Stimulated activated memory B cell treated with anti-CD40 and anti-IgM and Interleukin-4, amounts not matched to agents 10 μg/mL and 1 μg/mL and 100 μg/mL, for 72 hours (primary cell): ENCODE measurements around the gene LRRK1.
A peak's percentile ranks its signal among the peaks of the same experiment; 100 is the strongest.

Source experiments
- ATAC-seq: fragments of 150-1000 bp; cut with Tn5 transposase; 2 replicates; pipeline ENCODE4 v1.10.0; 2021
- H3K27ac Mint-ChIP-seq: one replicate; pipeline ENCODE4 v1.8.0; 2022; ENCODE audit warnings: mild to moderate bottlenecking, mixed read lengths
- H3K27me3 Mint-ChIP-seq: one replicate; pipeline ENCODE4 v1.8.0; 2022; ENCODE audit warnings: mixed read lengths
- H3K36me3 Mint-ChIP-seq: one replicate; pipeline ENCODE4 v1.8.0; 2022; ENCODE audit warnings: mixed read lengths
- H3K4me1 Mint-ChIP-seq: one replicate; pipeline ENCODE4 v1.8.0; 2022; ENCODE audit warnings: mixed read lengths
- H3K4me3 Mint-ChIP-seq: one replicate; pipeline ENCODE4 v1.8.0; 2022; ENCODE audit warnings: mild to moderate bottlenecking, moderate library complexity, mixed read lengths
- H3K9me3 Mint-ChIP-seq: one replicate; pipeline ENCODE4 v1.8.0; 2022; ENCODE audit warnings: mixed read lengths

The LRRK1 gene

GRCh38 chr15:100918034-100918689 is 995 bp upstream of the LRRK1 start:
- H3K4me1 Mint-ChIP-seq = peaks cover 40% of the 10 kb centered on the region
- H3K4me3 Mint-ChIP-seq = peak overlapping the region; percentile 95
- peak; percentile 87 for ATAC-seq
- peaks cover 3% of the 10 kb centered on the region for H3K9me3 Mint-ChIP-seq
- H3K27ac Mint-ChIP-seq = peak overlapping the region; percentile 86
- H3K36me3 Mint-ChIP-seq = peaks cover 12% of the 10 kb centered on the region
- H3K27me3 Mint-ChIP-seq = no peaks in the 10 kb centered on the region

- Mint-ChIP-seq H3K9me3 (no peaks in the 10 kb centered on the region), H3K4me3 (peak overlapping the region; percentile 85), H3K36me3 (peaks cover 9% of the 10 kb centered on the region), H3K27ac (peak overlapping the region; percentile 73), H3K4me1 (peaks cover 44% of the 10 kb centered on the region), H3K27me3 (no peaks in the 10 kb centered on the region)
- ATAC-seq = peak; percentile 32
Measured at GRCh38 chr15:100919481-100920405, 586 bp downstream of the LRRK1 start.

GRCh38 chr15:100920516-100921135 is 1.5 kb downstream of the LRRK1 start:
- peak overlapping the region; percentile 85 for H3K4me3 Mint-ChIP-seq
- peak; percentile 52 for ATAC-seq
- peak overlapping the region; percentile 76 for H3K27ac Mint-ChIP-seq
- H3K9me3 Mint-ChIP-seq = no peaks in the 10 kb centered on the region
- H3K4me1 Mint-ChIP-seq = peaks cover 44% of the 10 kb centered on the region
- H3K27me3 Mint-ChIP-seq = no peaks in the 10 kb centered on the region
- H3K36me3 Mint-ChIP-seq = peaks cover 13% of the 10 kb centered on the region

GRCh38 chr15:100922192-100923040 is 3.3 kb downstream of the LRRK1 start:
- peaks cover 24% of the 10 kb centered on the region for H3K36me3 Mint-ChIP-seq
- H3K4me3 Mint-ChIP-seq = peak overlapping the region; percentile 66
- no peaks in the 10 kb centered on the region for H3K9me3 Mint-ChIP-seq
- H3K4me1 Mint-ChIP-seq = peaks cover 56% of the 10 kb centered on the region
- no peak for ATAC-seq
- no peaks in the 10 kb centered on the region for H3K27me3 Mint-ChIP-seq
- H3K27ac Mint-ChIP-seq = peak overlapping the region; percentile 76

- Mint-ChIP-seq H3K4me1 (peaks cover 57% of the 10 kb centered on the region), H3K9me3 (no peaks in the 10 kb centered on the region), H3K27me3 (no peaks in the 10 kb centered on the region), H3K4me3 (peak overlapping the region; percentile 66), H3K27ac (peak overlapping the region; percentile 76), H3K36me3 (peaks cover 27% of the 10 kb centered on the region)
- no peak for ATAC-seq
Measured at GRCh38 chr15:100923076-100923475, 3.9 kb downstream of the LRRK1 start.

- Mint-ChIP-seq H3K27me3 (no peaks in the 10 kb centered on the region), H3K4me3 (no peak overlapping the region), H3K9me3 (no peaks in the 10 kb centered on the region), H3K4me1 (peaks cover 65% of the 10 kb centered on the region), H3K36me3 (peaks cover 35% of the 10 kb centered on the region), H3K27ac (peak overlapping the region; percentile 76)
- ATAC-seq = no peak
Measured at GRCh38 chr15:100923902-100924301, 4.7 kb downstream of the LRRK1 start.

- peak overlapping the region; percentile 76 for H3K27ac Mint-ChIP-seq
- no peaks in the 10 kb centered on the region for H3K27me3 Mint-ChIP-seq
- H3K4me1 Mint-ChIP-seq = peaks cover 71% of the 10 kb centered on the region
- H3K4me3 Mint-ChIP-seq = no peak overlapping the region
- H3K9me3 Mint-ChIP-seq = no peaks in the 10 kb centered on the region
- ATAC-seq = no peak
- H3K36me3 Mint-ChIP-seq = peaks cover 40% of the 10 kb centered on the region
Measured at GRCh38 chr15:100924436-100924835, 5.3 kb downstream of the LRRK1 start.

- Mint-ChIP-seq H3K4me1 (peaks cover 74% of the 10 kb centered on the region), H3K4me3 (no peak overlapping the region), H3K36me3 (peaks cover 41% of the 10 kb centered on the region), H3K27me3 (no peaks in the 10 kb centered on the region), H3K27ac (no peak overlapping the region), H3K9me3 (no peaks in the 10 kb centered on the region)
- ATAC-seq = no peak
Measured at GRCh38 chr15:100925480-100925879, 6.3 kb downstream of the LRRK1 start.

- Mint-ChIP-seq H3K4me3 (no peak overlapping the region), H3K27me3 (no peaks in the 10 kb centered on the region), H3K4me1 (peaks cover 74% of the 10 kb centered on the region), H3K36me3 (peaks cover 48% of the 10 kb centered on the region), H3K27ac (no peak overlapping the region), H3K9me3 (no peaks in the 10 kb centered on the region)
- ATAC-seq = no peak
Measured at GRCh38 chr15:100926258-100926657, 7.1 kb downstream of the LRRK1 start.

- Mint-ChIP-seq H3K27me3 (no peaks in the 10 kb centered on the region), H3K4me1 (peaks cover 74% of the 10 kb centered on the region), H3K9me3 (no peaks in the 10 kb centered on the region), H3K36me3 (peaks cover 55% of the 10 kb centered on the region), H3K4me3 (no peak overlapping the region), H3K27ac (peak overlapping the region; percentile 66)
- peak; percentile 84 for ATAC-seq
Measured at GRCh38 chr15:100926971-100927756, 8.0 kb downstream of the LRRK1 start.

GRCh38 chr15:100928632-100929280 is 9.6 kb downstream of the LRRK1 start:
- ATAC-seq = no peak
- H3K36me3 Mint-ChIP-seq = peaks cover 68% of the 10 kb centered on the region
- H3K27ac Mint-ChIP-seq = peak overlapping the region; percentile 22
- H3K9me3 Mint-ChIP-seq = no peaks in the 10 kb centered on the region
- no peak overlapping the region for H3K4me3 Mint-ChIP-seq
- H3K27me3 Mint-ChIP-seq = no peaks in the 10 kb centered on the region
- H3K4me1 Mint-ChIP-seq = peaks cover 74% of the 10 kb centered on the region

- Mint-ChIP-seq H3K36me3 (peaks cover 64% of the 10 kb centered on the region), H3K4me1 (peaks cover 80% of the 10 kb centered on the region), H3K27me3 (no peaks in the 10 kb centered on the region), H3K4me3 (no peak overlapping the region), H3K9me3 (no peaks in the 10 kb centered on the region), H3K27ac (peak overlapping the region; percentile 22)
- no peak for ATAC-seq
Measured at GRCh38 chr15:100929641-100930042, 10.5 kb downstream of the LRRK1 start.

- no peaks in the 10 kb centered on the region for H3K27me3 Mint-ChIP-seq
- ATAC-seq = no peak
- H3K4me3 Mint-ChIP-seq = no peak overlapping the region
- H3K36me3 Mint-ChIP-seq = peaks cover 69% of the 10 kb centered on the region
- no peaks in the 10 kb centered on the region for H3K9me3 Mint-ChIP-seq
- H3K27ac Mint-ChIP-seq = peak overlapping the region; percentile 22
- H3K4me1 Mint-ChIP-seq = peaks cover 88% of the 10 kb centered on the region
Measured at GRCh38 chr15:100930306-100930848, 11.2 kb downstream of the LRRK1 start.
